Prostate gland (tissue), 2 donors: ENCODE data around the gene OTOP3. TPM values are rescaled to one million over a fixed set of nuclear protein-coding genes. Genes with fewer than 3 reads are reported as not detected.
A peak's percentile ranks its signal among the peaks of the same experiment; 100 is the strongest.

Experiments
- DNase-seq: peaks from one replicate; pipeline ENCODE4 v3.0.0-alpha.2; 2019; ENCODE audit warnings: low spot score
- H3K27ac ChIP-seq, 2 donors: fragments of 200-600 bp; sonication (generic); 2 replicates each; pipeline ENCODE4 v1.5.1; 2017 to 2019
- H3K27me3 ChIP-seq: fragments of 200-600 bp; sonication (generic); replicated peaks from 2 replicates; pipeline ENCODE4 v1.5.1; 2019; ENCODE audit not compliant: insufficient read depth
- H3K36me3 ChIP-seq, 2 donors: fragments of 200-600 bp; sonication (generic); 1 replicate in 1 of 2; 2 replicates in 1 of 2; pipeline versions ENCODE4 v1.5.1 to v1.8.1; 2017 to 2019
- H3K4me1 ChIP-seq: fragments of 200-600 bp; sonication (generic); replicated peaks from 2 replicates; pipeline ENCODE4 v1.5.1; 2019
- H3K4me3 ChIP-seq, 2 donors: fragments of 200-600 bp; sonication (generic); 2 replicates each; pipeline ENCODE4 v1.5.1; 2017 to 2019
- H3K9me3 ChIP-seq: fragments of 200-600 bp; sonication (generic); 2 replicates; pipeline ENCODE4 v1.5.1; 2017
- CTCF ChIP-seq, 4 experiments: fragments of 200-600 bp in 2 of 4; fragments of 450-650 bp in 2 of 4; sonication (generic) in 2 of 4; IDR thresholded peaks; 1 replicate in 3 of 4; 2 replicates in 1 of 4; pipeline ENCODE4 v1.5.1; 2016 to 2019; ENCODE audit warnings: antibody characterized with exemption in 4 of 4, mild to moderate bottlenecking in 2 of 4, moderate library complexity in 2 of 4
- POLR2A ChIP-seq: fragments of 450-650 bp; IDR thresholded peaks from one replicate; pipeline ENCODE4 v1.6.1; 2016; ENCODE audit warnings: antibody characterized with exemption, mild to moderate bottlenecking
- POLR2AphosphoS5 ChIP-seq: sonication (generic); formaldehyde crosslinking; IDR thresholded peaks from one replicate; pipeline ENCODE4 v1.6.1; 2017; ENCODE audit warnings: antibody characterized with exemption
- WGBS: methylation state at CpG from one replicate; pipeline ENCODE4 v1.1.5; 2018; 5-methylcytosine and 5-hydroxymethylcytosine counted together
- intact Hi-C: fragments of 100-400 bp; cut with DNase I; formaldehyde crosslinking; loops from one replicate; pipeline ENCODE4 v1.14.2; 2022
- total RNA-seq, 2 donors: library from RNA; depleted of rRNA; stranded (reverse); fragments of >200 nt; gene quantifications; one replicate each; pipeline ENCODE4 v1.1.0, GENCODE V29; 2016

Gene OTOP3
- total RNA-seq, 2 donors from 2014 or later = not detected

DNA sequence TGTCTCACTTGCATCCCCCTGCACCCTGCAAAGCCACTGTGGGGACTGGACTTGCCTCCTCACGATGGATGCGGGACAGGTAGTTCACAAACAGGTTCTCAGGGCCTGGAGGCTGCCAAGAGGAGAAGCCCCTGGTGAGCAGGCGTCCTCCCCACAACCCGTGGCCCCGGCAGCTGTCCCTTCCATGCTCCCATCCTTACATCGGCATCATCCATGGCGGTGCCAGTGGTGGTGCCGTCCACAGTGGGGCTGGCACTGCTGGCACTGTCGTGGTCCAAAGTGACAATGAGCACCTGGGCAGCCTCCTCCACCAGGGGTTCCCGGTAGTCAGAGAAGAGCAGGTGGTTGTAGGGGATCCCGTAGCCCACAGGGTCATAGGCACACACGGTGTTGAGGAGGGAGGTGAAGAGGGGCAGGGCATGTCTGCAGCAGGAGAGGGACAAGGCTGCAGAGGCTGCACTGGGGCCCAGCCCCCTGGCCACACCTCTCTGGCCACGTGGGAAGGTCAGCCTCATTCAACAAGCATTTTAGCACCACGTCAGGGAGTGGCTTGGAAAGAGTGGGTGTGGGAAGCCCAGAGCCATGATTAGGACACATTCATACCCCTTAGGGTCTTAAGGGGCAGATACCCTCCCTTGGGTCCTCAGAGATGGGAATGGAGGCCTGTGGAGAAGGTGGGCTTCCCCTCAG is 24.3 kb downstream of the OTOP3 start:
- no peak overlapping the region for H3K4me3 ChIP-seq
- TF ChIP-seq POLR2AphosphoS5 (no peak), POLR2A (no peak), CTCF (IDR thresholded peaks at IDR 0.05) (no peak)
- intact Hi-C loops = loop anchor here (2.0 to 5.0 kb wide), 4 partner anchors 72 to 242 kb away; partner anchors contain the start of gene ARMC7
- WGBS = 74% methylated on average over 14 of the region's 14 CpGs
- H3K36me3 ChIP-seq = no peaks in the 10 kb centered on the region
- no peak for DNase-seq
- H3K27me3 ChIP-seq = no peaks in the 10 kb centered on the region
- no peak overlapping the region for H3K27ac ChIP-seq
- no peaks in the 10 kb centered on the region for H3K4me1 ChIP-seq
- no peaks in the 10 kb centered on the region for H3K9me3 ChIP-seq

DNA sequence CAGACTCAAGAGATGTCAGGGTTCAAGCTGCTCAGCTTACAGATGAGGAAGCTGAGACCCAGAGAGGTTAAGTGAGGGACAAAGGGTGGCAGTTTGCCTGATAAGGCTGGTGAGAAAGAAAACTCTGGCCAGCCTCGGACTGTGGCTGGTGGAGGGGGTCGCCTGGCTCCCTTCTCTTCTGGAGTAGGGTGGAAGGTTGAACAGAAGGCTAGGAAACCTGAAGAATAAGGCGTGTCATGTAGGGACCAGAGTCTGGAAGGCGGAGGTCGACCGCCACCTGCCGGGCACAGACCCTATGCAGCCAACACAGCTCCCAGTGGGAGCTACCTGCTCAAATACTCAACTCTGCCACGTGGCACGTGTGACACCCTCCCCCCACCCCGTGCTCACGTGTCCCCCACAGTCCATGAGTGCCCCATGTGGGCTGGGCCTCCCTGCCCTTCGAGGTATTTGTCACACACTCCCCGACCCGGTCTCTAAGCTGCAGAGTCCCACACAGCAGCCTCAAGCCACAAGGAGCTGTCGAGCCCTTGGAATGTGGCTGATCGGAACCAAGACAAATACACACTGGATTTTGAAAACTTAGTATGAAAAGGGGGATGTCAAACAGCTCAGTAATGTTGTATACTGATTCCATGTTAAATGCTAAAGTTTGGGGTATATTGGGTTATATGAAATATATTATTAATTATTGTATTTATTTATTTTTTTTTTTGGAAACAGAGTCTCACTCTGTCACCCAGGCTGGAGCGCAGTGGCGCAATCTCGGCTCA is 25.1 kb downstream of the OTOP3 start:
- H3K27ac ChIP-seq = no peak overlapping the region
- H3K36me3 ChIP-seq = no peaks in the 10 kb centered on the region
- H3K4me3 ChIP-seq = no peak overlapping the region
- no peaks in the 10 kb centered on the region for H3K9me3 ChIP-seq
- intact Hi-C loops = loop anchor here (5.0 kb wide), 3 partner anchors 72 to 242 kb away; partner anchors contain the start of gene ARMC7
- no peaks in the 10 kb centered on the region for H3K27me3 ChIP-seq
- DNase-seq = no peak
- WGBS = 53% methylated on average over 19 of the region's 19 CpGs
- TF ChIP-seq CTCF (IDR thresholded peaks at IDR 0.05) (peak in 1 of 4 experiments; percentile 28), POLR2AphosphoS5 (no peak)
- no peaks in the 10 kb centered on the region for H3K4me1 ChIP-seq

DNA sequence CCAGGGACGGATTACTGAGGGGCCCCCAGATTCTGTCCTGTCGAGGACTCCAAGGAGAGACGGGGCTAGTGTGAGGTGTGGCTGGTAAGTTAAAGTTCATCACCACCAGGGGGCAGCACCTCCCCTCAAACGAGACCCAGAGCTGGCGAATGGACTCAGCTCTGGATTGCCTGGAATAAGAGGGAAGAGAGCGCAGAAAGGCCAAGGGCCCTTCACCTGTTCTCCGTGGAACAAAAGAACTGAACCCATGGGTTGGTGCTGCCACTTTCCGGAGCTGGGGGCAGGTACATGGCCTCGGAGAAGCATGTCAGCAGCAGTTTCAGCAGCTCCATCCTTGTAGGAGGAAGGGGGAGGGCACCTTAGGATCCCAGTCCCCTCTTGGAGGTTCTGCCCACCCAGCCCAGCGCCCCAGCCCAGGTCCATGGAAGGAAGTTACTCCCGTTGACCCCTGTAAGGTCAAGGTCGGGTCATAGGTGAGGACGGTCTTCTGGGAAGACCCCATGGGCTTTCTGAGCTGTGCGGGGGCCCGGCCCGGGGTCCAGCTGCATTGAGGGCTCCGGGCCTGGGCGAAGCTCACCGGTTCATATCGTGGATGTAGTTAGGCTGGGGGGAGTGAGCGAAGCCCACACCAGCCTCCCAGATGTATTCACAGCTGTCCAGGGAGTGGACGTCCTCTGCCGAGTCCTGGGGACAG is 26.1 kb downstream of the OTOP3 start:
- Histone ChIP-seq H3K27ac (no peak overlapping the region), H3K36me3 (no peaks in the 10 kb centered on the region), H3K4me1 (no peaks in the 10 kb centered on the region), H3K9me3 (no peaks in the 10 kb centered on the region), H3K4me3 (no peak overlapping the region), H3K27me3 (no peaks in the 10 kb centered on the region)
- TF ChIP-seq CTCF (IDR thresholded peaks at IDR 0.05) (peak; percentile 52 to 92 (median 86)), POLR2A (no peak), POLR2AphosphoS5 (peak; percentile 65)
- WGBS = 45% methylated on average over 23 of the region's 23 CpGs
- peak; percentile 88 for DNase-seq
- intact Hi-C loops = loop anchor here (5.0 kb wide), 3 partner anchors 70 to 240 kb away; partner anchors contain the start of gene ARMC7

- H3K9me3 ChIP-seq = no peaks in the 10 kb centered on the region
- no peaks in the 10 kb centered on the region for H3K4me1 ChIP-seq
- TF ChIP-seq POLR2A (no peak), POLR2AphosphoS5 (no peak), CTCF (IDR thresholded peaks at IDR 0.05) (no peak)
- H3K27ac ChIP-seq = no peak overlapping the region
- no peaks in the 10 kb centered on the region for H3K36me3 ChIP-seq
- WGBS = 84% methylated on average over 18 of the region's 18 CpGs
- no peaks in the 10 kb centered on the region for H3K27me3 ChIP-seq
- H3K4me3 ChIP-seq = no peak overlapping the region
- DNase-seq = no peak
- intact Hi-C loops = loop anchor here (5.0 kb wide), 3 partner anchors 69 to 239 kb away; partner anchors contain the start of gene ARMC7
These were observed 27.1 kb downstream of the OTOP3 start for GRCh38 chr17:74962622-74963394.
